GM18858 (cell line): Measurements from ENCODE around the gene VASH1.

Experiments used
- ATAC-seq: cut with Tn5 transposase; IDR thresholded peaks from one replicate; pipeline ENCODE4 v1.9.1; 2021; ENCODE audit not compliant: unreplicated experiment

Gene VASH1

DNA sequence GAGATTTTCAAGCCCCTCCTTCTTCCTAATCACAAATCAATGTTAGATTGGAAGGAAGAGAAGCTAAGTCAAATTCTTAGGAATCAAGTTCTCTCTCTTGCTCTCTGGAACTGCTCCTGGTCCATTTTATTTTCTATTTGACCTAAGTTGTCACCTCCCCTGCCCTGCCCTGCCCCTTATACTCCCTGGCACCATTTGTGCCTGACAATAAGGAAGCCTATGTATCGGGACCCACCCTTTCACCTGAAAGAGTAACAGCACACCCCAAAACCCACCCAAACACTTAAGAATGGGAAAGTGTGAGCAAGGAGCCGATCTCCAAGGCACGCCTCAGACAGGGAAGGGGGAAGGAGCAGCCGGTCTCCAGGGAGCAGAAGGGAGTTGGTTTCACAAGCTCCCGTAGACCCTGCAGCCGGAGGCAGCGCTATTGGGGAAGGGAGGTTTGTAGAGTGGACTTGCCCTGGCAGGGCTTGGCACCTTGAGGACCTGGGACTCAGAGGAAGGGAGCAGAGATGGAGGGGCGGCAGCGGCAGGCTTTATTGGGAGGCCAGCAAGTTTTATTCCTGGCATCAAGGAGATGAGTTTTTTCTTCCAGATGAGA is 66.5 kb downstream of the VASH1 start:
- ATAC-seq = no peak

- ATAC-seq = no peak
These were observed 67.2 kb downstream of the VASH1 start for GRCh38 chr14:76828339-76829012.

- ATAC-seq = no peak
These were observed 67.7 kb downstream of the VASH1 start for GRCh38 chr14:76829013-76829365.

- no peak for ATAC-seq
These were observed 68.6 kb downstream of the VASH1 start for GRCh38 chr14:76829650-76830421.

DNA sequence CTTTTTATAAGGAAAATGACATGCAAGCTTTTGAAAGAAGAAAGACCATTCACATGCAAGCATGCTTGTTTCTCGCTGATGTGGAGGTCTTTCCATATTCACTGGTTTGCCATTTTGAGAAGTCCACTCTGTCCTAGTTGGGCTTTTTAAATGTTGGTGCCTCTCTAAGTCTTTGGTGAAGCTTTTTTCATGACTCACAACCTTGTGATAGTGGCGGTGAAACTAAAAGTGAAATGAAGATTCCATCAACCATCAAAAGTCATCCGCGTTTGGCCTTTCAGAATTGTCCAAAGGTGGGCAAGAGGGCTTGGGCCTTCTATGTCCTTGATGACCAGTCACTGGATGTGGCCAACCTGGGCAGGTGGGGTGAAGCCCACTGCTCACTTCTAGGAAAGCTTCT is 69.3 kb downstream of the VASH1 start:
- no peak for ATAC-seq

DNA sequence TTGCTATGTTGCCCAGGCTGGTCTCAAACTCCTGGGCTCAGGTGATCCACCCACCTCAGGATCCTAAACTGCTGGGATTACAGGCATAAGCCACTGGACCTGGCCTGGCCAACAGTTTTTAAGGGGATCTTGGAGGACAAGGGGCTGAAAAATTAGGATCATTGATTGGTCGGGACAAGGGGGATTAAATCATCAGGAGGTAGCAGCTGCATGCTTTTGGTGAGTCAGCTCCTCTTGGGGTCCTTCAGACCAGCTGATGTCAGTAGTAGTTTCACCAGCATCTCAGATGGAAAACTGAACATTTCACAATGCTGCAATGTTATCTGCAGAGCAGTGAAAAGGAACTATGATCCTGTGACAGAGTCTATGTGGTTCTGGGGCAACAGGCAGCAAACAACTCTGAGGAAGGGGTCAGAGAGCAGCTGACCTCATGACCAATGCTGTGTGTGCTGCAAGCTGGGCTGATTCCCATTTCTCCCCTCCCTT is 71.3 kb downstream of the VASH1 start:
- no peak for ATAC-seq
